HL-60/S4 treated with retinoic acid at 250 ng/mL for 4 days and 3 days (cell line): ENCODE measurements around the gene PRR36.
"Not testable (repeated sequence)": the region's sequence is repeated elsewhere in the genome, so short reads cannot be mapped to it uniquely, and the experiment has no call there.

Source experiments
- in situ Hi-C: fragments of 300-500 bp; cut with MboI; formaldehyde crosslinking; loops from 2 replicates; pipeline ENCODE4 v1.7.0; 2022; ENCODE audit warnings: low sequenced_read_pairs

PRR36 gene

GRCh38 chr19:7900401-7900870, 26.2 kb upstream of the PRR36 start:
- in situ Hi-C loops: no loop called here

GRCh38 chr19:7899751-7900378, 25.7 kb upstream of the PRR36 start:
- in situ Hi-C loops: no loop called here

GRCh38 chr19:7898967-7899366, 24.8 kb upstream of the PRR36 start:
- in situ Hi-C loops: no loop called here

- in situ Hi-C loops: no loop called here
Observed at GRCh38 chr19:7897292-7897691, 23.1 kb upstream of the PRR36 start.

GRCh38 chr19:7895565-7895964, 21.4 kb upstream of the PRR36 start:
- in situ Hi-C loops: no loop called here

GRCh38 chr19:7894612-7895309, 20.6 kb upstream of the PRR36 start:
- in situ Hi-C loops: no loop called here

- in situ Hi-C loops: not testable (repeated sequence)
Observed at GRCh38 chr19:7893362-7894101, 19.3 kb upstream of the PRR36 start.

GRCh38 chr19:7888826-7889217, 14.6 kb upstream of the PRR36 start:
- in situ Hi-C loops: no loop called here

- in situ Hi-C loops: no loop called here
Observed at GRCh38 chr19:7888145-7888825, 14.1 kb upstream of the PRR36 start, which contains the start of gene LRRC8E. TSS of gene LRRC8E (plus strand) at chr19:7888510. CDS start at chr19:7895604, 7,094 bp downstream.

GRCh38 chr19:7887408-7888144, 13.4 kb upstream of the PRR36 start:
- in situ Hi-C loops: no loop called here

GRCh38 chr19:7885818-7886217, 11.6 kb upstream of the PRR36 start:
- in situ Hi-C loops: no loop called here

- in situ Hi-C loops: no loop called here
Observed at GRCh38 chr19:7883796-7884570, 9.8 kb upstream of the PRR36 start.

GRCh38 chr19:7883105-7883504, 8.9 kb upstream of the PRR36 start:
- in situ Hi-C loops: no loop called here

- in situ Hi-C loops: no loop called here
Observed at GRCh38 chr19:7881910-7882309, 7.7 kb upstream of the PRR36 start.

GRCh38 chr19:7879836-7880235, 5.6 kb upstream of the PRR36 start:
- in situ Hi-C loops: no loop called here

GRCh38 chr19:7879111-7879807, 5.1 kb upstream of the PRR36 start:
- in situ Hi-C loops: no loop called here

- in situ Hi-C loops: no loop called here
Observed at GRCh38 chr19:7877249-7877836, 3.2 kb upstream of the PRR36 start.

GRCh38 chr19:7874897-7875273, 695 bp upstream of the PRR36 start:
- in situ Hi-C loops: no loop called here
